ENCODE measurements around the gene CMSS1. TPM values are rescaled to one million over a fixed set of nuclear protein-coding genes. Genes with fewer than 3 reads are reported as not detected.

CMSS1 gene
- polyA plus RNA-seq, 12 donors = 21.0 to 39.9 (median 29.5) TPM; not detected in 1

GRCh38 chr3:99873269-99874102 lies 55.8 kb downstream of the CMSS1 start:
- peak; percentile 38 for DNase-seq

GRCh38 chr3:99874237-99875002 lies 56.8 kb downstream of the CMSS1 start:
- peak; percentile 39 for DNase-seq

- DNase-seq = peak; percentile 83
Measured at GRCh38 chr3:99875581-99875928, 57.9 kb downstream of the CMSS1 start.

GRCh38 chr3:99875929-99876841 lies 58.5 kb downstream of the CMSS1 start:
- DNase-seq = peak; percentile 91

- DNase-seq = peak; percentile 59
Measured at GRCh38 chr3:99877031-99877579, 59.4 kb downstream of the CMSS1 start.

GRCh38 chr3:99878005-99878404 lies 60.3 kb downstream of the CMSS1 start:
- no peak for DNase-seq

GRCh38 chr3:99879275-99879674 lies 61.6 kb downstream of the CMSS1 start:
- no peak for DNase-seq

- DNase-seq = peak; percentile 72
Measured at GRCh38 chr3:99881121-99881524, 63.5 kb downstream of the CMSS1 start.

GRCh38 chr3:99882436-99883137 lies 64.9 kb downstream of the CMSS1 start:
- no peak for DNase-seq

GRCh38 chr3:99883138-99883461 lies 65.4 kb downstream of the CMSS1 start:
- DNase-seq = no peak

- DNase-seq = no peak
Measured at GRCh38 chr3:99883693-99884092, 66.0 kb downstream of the CMSS1 start.

GRCh38 chr3:99884484-99884883 lies 66.8 kb downstream of the CMSS1 start:
- DNase-seq = no peak

GRCh38 chr3:99885085-99885484 lies 67.4 kb downstream of the CMSS1 start:
- no peak for DNase-seq

GRCh38 chr3:99885851-99886250 lies 68.2 kb downstream of the CMSS1 start:
- no peak for DNase-seq

GRCh38 chr3:99891610-99892285 lies 74.1 kb downstream of the CMSS1 start:
- DNase-seq = no peak

- no peak for DNase-seq
Measured at GRCh38 chr3:99892332-99892731, 74.7 kb downstream of the CMSS1 start.

- no peak for DNase-seq
Measured at GRCh38 chr3:99895131-99895696, 77.6 kb downstream of the CMSS1 start.

GRCh38 chr3:99895703-99896441 lies 78.2 kb downstream of the CMSS1 start:
- peak; percentile 26 for DNase-seq

GRCh38 chr3:99896482-99896881 lies 78.8 kb downstream of the CMSS1 start:
- DNase-seq = no peak

- no peak for DNase-seq
Measured at GRCh38 chr3:99899603-99900002, 81.9 kb downstream of the CMSS1 start.
